Endothelial cell of umbilical vein (primary cell): ENCODE measurements around the gene SEMA5A. TPM values are rescaled to one million over a fixed set of nuclear protein-coding genes. Genes with fewer than 3 reads are reported as not detected.

Source experiments
- BruUV-seq: library from RNA; stranded (reverse); fragments of 400-500 nt; replicated peaks from 2 replicates; lab custom pipeline; 2021; lab: Mats Ljungman, UMichigan
- CTCF ChIA-PET: fragments of 300-600, 350-600 bp; sonication (Branson Sonifier 250); formaldehyde crosslinking; loops from one replicate; lab custom pipeline; 2021; ENCODE audit warnings: antibody characterized with exemption, inconsistent platforms; lab: Charles Lee
- POLR2A ChIA-PET: fragments of 300-600, 350-600 bp; sonication (Branson Sonifier 250); formaldehyde crosslinking; loops from one replicate; lab custom pipeline; 2021; ENCODE audit warnings: antibody characterized with exemption, inconsistent platforms; lab: Charles Lee
- DNase-seq: peaks from one replicate; pipeline ENCODE4 v3.0.0-alpha.2; 2011; ENCODE audit warnings: low read depth, low spot score
- FAIRE-seq: peaks from 2 replicates; lab custom pipeline; 2011; peaks lifted over from hg19 to GRCh38; lab: Jason Lieb, UNC
- H2AFZ ChIP-seq: 2 replicates; pipeline ENCODE4 v1.6.0; 2012; ENCODE audit warnings: low read depth, low read length, control low read depth, inconsistent platforms
- H3K27ac ChIP-seq: 2 replicates; pipeline ENCODE4 v1.5.1; 2011; ENCODE audit warnings: low read depth, mild to moderate bottlenecking, control low read depth, low read length, moderate library complexity; ENCODE audit not compliant: insufficient read depth
- H3K27me3 ChIP-seq, 2 experiments: 2 replicates each; pipeline versions ENCODE4 v1.6.0 to v1.6.1; 2011; ENCODE audit warnings: low read length in 2 of 2, mixed read lengths in 1 of 2; ENCODE audit not compliant: control insufficient read depth in 2 of 2, insufficient read depth in 2 of 2
- H3K36me3 ChIP-seq, 2 experiments: 2 replicates in 1 of 2; 3 replicates in 1 of 2; pipeline ENCODE4 v1.5.1; 2011; ENCODE audit warnings: low read length in 2 of 2, mild to moderate bottlenecking in 1 of 2, moderate library complexity in 1 of 2; ENCODE audit not compliant: control insufficient read depth in 2 of 2, insufficient read depth in 2 of 2; ENCODE audit errors: extremely low read depth in 1 of 2
- H3K4me1 ChIP-seq: 3 replicates; pipeline ENCODE4 v1.5.1; 2011; ENCODE audit warnings: mild to moderate bottlenecking, low read length; ENCODE audit not compliant: control insufficient read depth, insufficient read depth; ENCODE audit errors: extremely low read depth
- H3K4me2 ChIP-seq: 2 replicates; pipeline ENCODE4 v1.6.1; 2011; ENCODE audit warnings: low read length, control low read depth, mixed read lengths; ENCODE audit not compliant: insufficient read depth
- H3K4me3 ChIP-seq, 3 experiments: fragments of 200-600 bp in 1 of 3; sonication (generic), shearing (Covaris generic) in 1 of 3; replicated peaks in 1 of 3; 2 replicates each; pipeline ENCODE4 v1.5.1; 2011 to 2016; ENCODE audit warnings: control low read depth in 3 of 3, low read length in 3 of 3, mild to moderate bottlenecking in 2 of 3, inconsistent platforms in 1 of 3, low read depth in 1 of 3, moderate library complexity in 1 of 3; ENCODE audit not compliant: insufficient read depth in 1 of 3
- H3K79me2 ChIP-seq: 2 replicates; pipeline ENCODE4 v1.6.0; 2012; ENCODE audit warnings: low read length, inconsistent platforms; ENCODE audit not compliant: control insufficient read depth, insufficient read depth
- H3K9ac ChIP-seq: replicated peaks from 2 replicates; pipeline ENCODE3; 2011; ENCODE audit warnings: low read length, control low read depth; ENCODE audit not compliant: insufficient read depth; ENCODE audit errors: extremely low read depth
- H3K9me1 ChIP-seq: replicated peaks from 3 replicates; pipeline ENCODE4 v1.6.0; 2011; ENCODE audit warnings: mild to moderate bottlenecking, low read length; ENCODE audit not compliant: control insufficient read depth, insufficient read depth; ENCODE audit errors: extremely low read depth
- H3K9me3 ChIP-seq: replicated peaks from 2 replicates; pipeline ENCODE4 v1.5.1; 2012; ENCODE audit warnings: low read length, inconsistent platforms; ENCODE audit not compliant: control insufficient read depth, insufficient read depth
- H4K20me1 ChIP-seq: replicated peaks from 2 replicates; pipeline ENCODE3; 2011; ENCODE audit warnings: mild to moderate bottlenecking, low read length; ENCODE audit not compliant: control insufficient read depth, insufficient read depth; ENCODE audit errors: extremely low read depth
- EZH2 ChIP-seq: IDR thresholded peaks from 2 replicates; pipeline ENCODE4 v1.6.1; 2012; ENCODE audit warnings: borderline replicate concordance, low read depth, mild to moderate bottlenecking, moderate library complexity, low read length, inconsistent platforms; ENCODE audit not compliant: severe bottlenecking
- FOS ChIP-seq: IDR thresholded peaks from 2 replicates; pipeline ENCODE4 v1.6.1; 2011; ENCODE audit warnings: mild to moderate bottlenecking, low read length, moderate library complexity, borderline replicate concordance; ENCODE audit not compliant: insufficient read depth
- GATA2 ChIP-seq: IDR thresholded peaks from 2 replicates; pipeline ENCODE4 v1.7.0; 2011; ENCODE audit warnings: low read depth, mild to moderate bottlenecking, moderate library complexity, mixed read lengths, low read length; ENCODE audit not compliant: insufficient read length, insufficient read depth
- JUN ChIP-seq: IDR thresholded peaks from 2 replicates; pipeline ENCODE4 v1.6.1; 2011; ENCODE audit warnings: borderline replicate concordance, low read depth; ENCODE audit not compliant: insufficient read length, insufficient read depth
- MYC ChIP-seq: IDR thresholded peaks from one replicate; pipeline ENCODE4 v1.6.1; 2011; ENCODE audit warnings: mild to moderate bottlenecking, low read depth, low read length
- POLR2A ChIP-seq: IDR thresholded peaks from 2 replicates; pipeline ENCODE4 v1.6.1; 2012; ENCODE audit warnings: low read depth, mild to moderate bottlenecking, control low read depth, low read length
- POLR2AphosphoS5 ChIP-seq: IDR thresholded peaks from 2 replicates; pipeline ENCODE4 v1.6.1; 2012; ENCODE audit warnings: low read depth, mild to moderate bottlenecking, control low read depth, low read length, moderate library complexity; ENCODE audit not compliant: insufficient read depth
- dilution Hi-C: fragments of 300-500 bp; cut with MboI; formaldehyde crosslinking; loops from one replicate; pipeline ENCODE4 v1.15.0; 2019; ENCODE audit warnings: low sequenced_read_pairs; ENCODE audit not compliant: extremely low pct_ligation_motif_present
- intact Hi-C: fragments of 100-400 bp; cut with micrococcal nuclease; formaldehyde crosslinking; loops from one replicate; pipeline ENCODE4 v1.10.0; 2022
- polyA plus RNA-seq, 4 experiments: library from polyadenylated mRNA; depleted of rRNA in 3 of 4; stranded (reverse) in 3 of 4; unstranded in 1 of 4; fragments of >200 nt; gene quantifications; 2 replicates each; pipeline versions ENCODE4 v1.2.1 to v1.2.3, GENCODE V29; 2011 to 2012; ENCODE audit warnings: missing spikeins in 1 of 4
- total RNA-seq: library from RNA; stranded (reverse); gene quantifications from 2 replicates; pipeline ENCODE4 v1.2.3, GENCODE V29; 2021
- TF ChIP-seq, protein P1 (sequence below): IDR thresholded peaks from 2 replicates; pipeline ENCODE4 v1.6.1; 2011; ENCODE audit not compliant: insufficient read depth, insufficient read length
- TF ChIP-seq, protein P2 (sequence below), 2 donors: IDR thresholded peaks; 1 replicate in 1 of 2; 2 replicates in 1 of 2; pipeline ENCODE4 v1.5.1; 2011; ENCODE audit warnings: low read length in 2 of 2, mild to moderate bottlenecking in 2 of 2, moderate library complexity in 2 of 2, control low read depth in 1 of 2, inconsistent platforms in 1 of 2, low read depth in 1 of 2; ENCODE audit not compliant: insufficient read depth in 1 of 2; ENCODE audit errors: extremely low read depth in 1 of 2

Gene SEMA5A
- total and polyA plus RNA-seq, 2 donors (not counting 3 experiments of a cell fraction or from before 2014, with no cell fraction given), result 0.04 to 0.06 TPM

DNA sequence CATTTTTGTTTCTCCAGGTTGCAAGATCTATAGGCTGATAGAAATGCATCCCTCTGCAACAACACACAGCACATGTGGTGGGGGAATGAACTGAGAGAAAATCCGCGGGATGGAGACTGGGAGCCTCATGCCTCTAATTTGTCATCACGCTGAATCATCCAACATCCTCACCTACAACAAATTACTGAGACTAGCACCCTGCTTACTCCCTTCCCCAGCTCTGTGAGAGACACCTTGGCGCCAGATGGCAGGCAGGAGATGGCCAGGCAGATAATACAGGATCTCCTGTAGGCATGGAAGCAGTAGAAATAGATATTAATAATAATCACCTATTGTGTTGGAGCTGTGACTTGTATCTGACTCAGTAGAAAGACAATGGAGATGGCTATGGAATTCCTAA, 276.9 kb downstream of the SEMA5A start:
- Histone ChIP-seq H4K20me1 (no peaks in the 10 kb centered on the region), H3K9me1 (no peaks in the 10 kb centered on the region), H3K79me2 (no peaks in the 10 kb centered on the region), H3K9me3 (no peaks in the 10 kb centered on the region), H3K4me2 (no peak overlapping the region), H3K27ac (no peak overlapping the region), H2AFZ (no peak overlapping the region), H3K9ac (no peak overlapping the region), H3K27me3 (no peaks in the 10 kb centered on the region), H3K36me3 (no peaks in the 10 kb centered on the region), H3K4me3 (no peak overlapping the region), H3K4me1 (no peaks in the 10 kb centered on the region)
- no peak for DNase-seq
- intact Hi-C loops (no loop called here), dilution Hi-C loops (no loop called here)
- CTCF ChIA-PET, result interaction anchor here (1.6 kb wide), 1 partner anchor 16 kb away, joined by 3 read pairs; no protein-coding TSS in a partner anchor
- POLR2A ChIA-PET, result no interaction called here
- BruUV-seq, result no TSS peak
- no peak for FAIRE-seq
- TF ChIP-seq MYC (no peak), POLR2AphosphoS5 (no peak), POLR2A (no peak), JUN (no peak), FOS (no peak), GATA2 (no peak), EZH2 (no peak)
- TF ChIP-seq, protein P1, sequence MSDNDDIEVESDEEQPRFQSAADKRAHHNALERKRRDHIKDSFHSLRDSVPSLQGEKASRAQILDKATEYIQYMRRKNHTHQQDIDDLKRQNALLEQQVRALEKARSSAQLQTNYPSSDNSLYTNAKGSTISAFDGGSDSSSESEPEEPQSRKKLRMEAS, result no peak
- TF ChIP-seq, protein P2, sequence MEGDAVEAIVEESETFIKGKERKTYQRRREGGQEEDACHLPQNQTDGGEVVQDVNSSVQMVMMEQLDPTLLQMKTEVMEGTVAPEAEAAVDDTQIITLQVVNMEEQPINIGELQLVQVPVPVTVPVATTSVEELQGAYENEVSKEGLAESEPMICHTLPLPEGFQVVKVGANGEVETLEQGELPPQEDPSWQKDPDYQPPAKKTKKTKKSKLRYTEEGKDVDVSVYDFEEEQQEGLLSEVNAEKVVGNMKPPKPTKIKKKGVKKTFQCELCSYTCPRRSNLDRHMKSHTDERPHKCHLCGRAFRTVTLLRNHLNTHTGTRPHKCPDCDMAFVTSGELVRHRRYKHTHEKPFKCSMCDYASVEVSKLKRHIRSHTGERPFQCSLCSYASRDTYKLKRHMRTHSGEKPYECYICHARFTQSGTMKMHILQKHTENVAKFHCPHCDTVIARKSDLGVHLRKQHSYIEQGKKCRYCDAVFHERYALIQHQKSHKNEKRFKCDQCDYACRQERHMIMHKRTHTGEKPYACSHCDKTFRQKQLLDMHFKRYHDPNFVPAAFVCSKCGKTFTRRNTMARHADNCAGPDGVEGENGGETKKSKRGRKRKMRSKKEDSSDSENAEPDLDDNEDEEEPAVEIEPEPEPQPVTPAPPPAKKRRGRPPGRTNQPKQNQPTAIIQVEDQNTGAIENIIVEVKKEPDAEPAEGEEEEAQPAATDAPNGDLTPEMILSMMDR (IDR thresholded peaks at IDR 0.05; ENCODE audit: extremely low read depth in 1 of 2, insufficient read depth in 1 of 2, low read depth in 1 of 2, low read length in 2 of 2), result no peak
